HG03575 (cell line): ENCODE measurements around the gene MAST4.

Source experiments
- ATAC-seq: cut with Tn5 transposase; IDR thresholded peaks from one replicate; pipeline ENCODE4 v1.9.1; 2021; ENCODE audit not compliant: unreplicated experiment, insufficient number of reproducible peaks, low FRiP score; ENCODE audit errors: extremely low read depth

MAST4 gene

GRCh38 chr5:67133776-67134175 is 537.6 kb downstream of the MAST4 start:
- ATAC-seq = no peak

DNA sequence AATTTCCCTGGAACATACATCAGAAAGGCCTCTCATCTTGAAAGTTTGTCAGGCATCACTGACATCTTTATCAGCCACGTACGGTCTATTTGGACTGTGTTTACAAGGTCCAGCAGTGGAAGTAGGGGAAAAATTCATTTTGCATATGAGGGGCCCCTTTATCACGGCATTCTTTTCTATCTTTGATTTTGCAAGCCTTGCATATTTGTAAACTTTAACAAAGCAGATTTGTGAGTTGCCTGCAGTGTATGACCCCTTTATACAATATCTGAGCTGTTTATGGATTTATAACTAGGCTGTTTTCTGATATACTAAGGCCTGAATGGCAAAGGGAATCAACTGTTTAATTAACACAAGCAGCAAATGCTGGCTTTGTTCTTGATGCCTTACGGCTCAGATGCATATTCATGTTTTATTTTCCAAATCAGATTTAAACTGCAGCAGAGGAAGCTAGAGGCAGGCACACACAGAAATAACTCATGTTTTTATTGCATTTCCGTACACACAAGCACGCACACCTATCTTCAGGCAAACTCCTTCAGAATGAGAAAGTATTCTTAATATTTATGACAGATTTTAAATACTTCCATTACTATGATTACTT is 539.3 kb downstream of the MAST4 start:
- no peak for ATAC-seq

GRCh38 chr5:67139030-67139429 is 542.8 kb downstream of the MAST4 start:
- no peak for ATAC-seq

- no peak for ATAC-seq
These were observed 544.2 kb downstream of the MAST4 start for GRCh38 chr5:67140413-67140812.

- no peak for ATAC-seq
These were observed 545.5 kb downstream of the MAST4 start for GRCh38 chr5:67141644-67142043.

GRCh38 chr5:67142816-67143215 is 546.6 kb downstream of the MAST4 start:
- ATAC-seq = no peak

DNA sequence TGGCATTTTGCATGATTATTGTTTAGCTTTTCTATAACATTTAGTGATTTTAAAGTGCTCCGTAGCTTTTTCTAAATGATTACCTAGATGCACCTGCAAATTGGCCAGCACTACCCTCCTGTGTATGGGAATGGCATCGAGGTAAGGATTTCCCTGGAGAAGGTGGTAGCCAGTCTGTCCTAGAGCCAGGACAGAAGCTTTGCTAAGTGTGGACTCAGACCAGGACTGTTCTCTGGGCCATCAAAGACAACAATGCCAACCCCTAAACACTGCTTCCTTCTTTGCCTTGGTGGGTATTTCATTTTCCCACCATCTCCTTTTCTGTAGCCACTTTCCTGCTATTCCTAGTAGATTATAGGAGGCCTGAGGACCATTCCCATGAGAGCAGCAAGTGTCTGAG is 547.4 kb downstream of the MAST4 start:
- ATAC-seq = no peak

- ATAC-seq = no peak
These were observed 548.0 kb downstream of the MAST4 start for GRCh38 chr5:67144183-67144639.

DNA sequence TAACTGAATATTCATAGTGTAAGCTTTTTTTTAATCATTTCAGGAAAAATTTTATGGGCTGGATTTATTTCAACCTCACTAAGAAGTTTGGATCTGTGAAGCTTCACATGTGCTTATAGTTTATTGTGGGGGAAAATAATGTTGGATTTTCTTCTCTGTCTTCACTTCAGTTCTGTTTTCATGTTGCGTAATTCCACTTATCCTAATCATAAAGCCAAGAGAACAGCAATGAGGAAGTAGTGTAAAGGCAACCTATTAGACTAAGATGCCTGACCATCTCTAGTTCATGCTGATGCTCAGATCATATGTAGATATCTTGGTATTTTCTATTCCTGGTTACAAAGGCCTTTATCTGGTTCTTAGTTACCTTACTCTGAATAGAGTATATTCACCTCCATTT is 550.4 kb downstream of the MAST4 start:
- ATAC-seq = no peak

DNA sequence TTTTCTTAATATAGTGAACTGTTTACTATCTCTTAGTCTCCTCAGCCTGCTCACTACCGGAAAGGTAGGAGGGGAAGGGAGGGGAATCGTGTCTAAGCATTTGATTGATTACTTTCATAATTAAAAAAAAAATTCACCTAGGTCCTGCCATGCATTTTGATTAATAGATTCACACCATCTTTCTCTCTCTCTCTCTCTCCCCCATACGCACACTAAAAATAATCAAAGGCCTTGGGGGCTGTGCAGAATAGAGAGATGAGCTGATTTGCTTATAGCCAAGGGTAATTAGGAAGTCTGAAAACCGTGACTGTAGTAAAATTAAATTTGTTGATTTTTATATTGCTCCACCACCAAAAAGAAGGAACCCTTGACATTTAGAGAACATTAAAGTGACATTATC is 550.8 kb downstream of the MAST4 start:
- ATAC-seq = no peak

- no peak for ATAC-seq
These were observed 551.6 kb downstream of the MAST4 start for GRCh38 chr5:67147760-67148159.

GRCh38 chr5:67149057-67149950 is 553.1 kb downstream of the MAST4 start:
- no peak for ATAC-seq

DNA sequence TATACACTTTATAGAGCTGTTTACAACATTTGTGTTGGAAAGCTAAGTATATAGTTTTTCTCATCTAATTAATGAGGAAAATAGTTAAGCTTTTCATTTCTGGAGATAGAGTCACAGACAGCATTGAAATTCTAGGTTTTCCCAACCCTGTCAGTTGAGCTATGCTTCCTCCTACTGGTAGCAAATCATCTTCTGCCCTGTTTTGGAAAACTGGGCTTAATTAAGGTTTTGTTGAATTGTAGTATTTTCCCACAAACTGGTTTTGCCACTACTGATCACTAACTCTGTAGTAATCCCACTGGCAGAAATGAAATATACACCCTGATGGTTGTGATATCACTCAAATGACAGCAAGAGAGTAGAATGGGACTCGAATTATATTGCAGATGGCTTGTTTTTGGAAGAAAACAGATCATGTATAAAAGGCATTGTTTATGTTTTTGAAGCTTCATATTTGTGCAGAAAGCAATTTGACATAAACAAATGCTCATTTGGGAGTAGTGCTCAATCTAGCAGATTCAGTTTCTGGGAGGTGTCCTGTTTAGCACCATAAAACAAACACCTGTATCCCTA is 553.8 kb downstream of the MAST4 start:
- no peak for ATAC-seq

GRCh38 chr5:67152400-67152799 is 556.2 kb downstream of the MAST4 start:
- ATAC-seq = no peak

DNA sequence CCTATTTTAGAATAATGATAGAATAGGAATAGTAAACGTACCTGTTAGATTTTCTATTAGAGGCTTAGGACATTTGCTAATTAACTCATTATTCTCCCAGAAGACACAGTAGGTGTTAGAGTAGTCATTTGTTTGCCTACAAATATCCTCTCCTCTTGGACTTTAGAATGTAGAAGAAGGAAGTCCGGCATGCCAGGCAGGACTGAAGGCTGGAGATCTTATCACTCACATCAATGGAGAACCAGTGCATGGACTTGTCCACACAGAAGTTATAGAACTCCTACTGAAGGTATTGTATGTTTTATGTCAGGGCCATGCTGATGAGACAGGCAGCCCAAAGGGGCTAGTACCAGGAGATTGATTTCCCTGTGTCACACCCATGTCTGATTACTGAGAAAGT is 557.1 kb downstream of the MAST4 start:
- no peak for ATAC-seq

- no peak for ATAC-seq
These were observed 558.5 kb downstream of the MAST4 start for GRCh38 chr5:67154556-67155206.

- no peak for ATAC-seq
These were observed 560.9 kb downstream of the MAST4 start for GRCh38 chr5:67156976-67157583.

DNA sequence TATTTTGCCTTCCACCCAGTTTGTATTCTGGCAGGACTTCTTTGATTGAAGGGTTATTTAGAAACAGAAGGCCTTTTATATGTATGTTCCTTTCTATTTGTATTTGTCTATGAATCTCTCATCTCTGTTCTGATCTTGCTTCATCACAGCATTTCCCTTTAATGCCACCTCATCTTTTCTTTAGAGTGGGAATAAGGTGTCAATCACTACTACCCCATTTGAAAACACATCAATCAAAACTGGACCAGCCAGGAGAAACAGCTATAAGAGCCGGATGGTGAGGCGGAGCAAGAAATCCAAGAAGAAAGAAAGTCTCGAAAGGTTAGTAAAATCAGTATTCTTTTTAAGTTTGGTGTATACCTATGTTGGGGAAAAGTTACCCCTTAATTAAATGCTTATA is 564.1 kb downstream of the MAST4 start:
- ATAC-seq = no peak

- no peak for ATAC-seq
These were observed 564.8 kb downstream of the MAST4 start for GRCh38 chr5:67160985-67161384.
